HG02884 (cell line): Measurements from ENCODE around the gene CTNNA2.

Source experiments
- ATAC-seq: cut with Tn5 transposase; IDR thresholded peaks from one replicate; pipeline ENCODE4 v1.9.1; 2021; ENCODE audit warnings: mild to moderate bottlenecking, moderate library complexity; ENCODE audit not compliant: unreplicated experiment

CTNNA2 gene

DNA sequence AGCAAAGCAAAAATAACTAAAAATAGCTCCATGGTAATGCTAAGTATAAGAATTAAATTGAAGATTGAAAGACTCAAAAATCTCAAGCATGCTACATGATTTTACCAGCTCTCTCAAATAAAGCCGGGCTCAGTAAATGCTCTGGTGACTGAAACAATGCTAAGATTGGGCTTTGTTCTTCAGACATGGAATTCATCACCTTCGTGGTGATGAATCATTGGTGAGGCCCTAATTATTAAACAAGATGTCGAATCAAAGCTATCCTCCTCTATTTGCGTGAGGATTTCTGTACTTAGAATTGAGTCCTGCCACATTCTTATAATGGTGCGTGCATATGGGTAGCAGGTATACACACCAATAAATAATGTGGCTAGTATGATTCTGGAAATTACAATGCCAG, 850.5 kb downstream of the CTNNA2 start:
- no peak for ATAC-seq

DNA sequence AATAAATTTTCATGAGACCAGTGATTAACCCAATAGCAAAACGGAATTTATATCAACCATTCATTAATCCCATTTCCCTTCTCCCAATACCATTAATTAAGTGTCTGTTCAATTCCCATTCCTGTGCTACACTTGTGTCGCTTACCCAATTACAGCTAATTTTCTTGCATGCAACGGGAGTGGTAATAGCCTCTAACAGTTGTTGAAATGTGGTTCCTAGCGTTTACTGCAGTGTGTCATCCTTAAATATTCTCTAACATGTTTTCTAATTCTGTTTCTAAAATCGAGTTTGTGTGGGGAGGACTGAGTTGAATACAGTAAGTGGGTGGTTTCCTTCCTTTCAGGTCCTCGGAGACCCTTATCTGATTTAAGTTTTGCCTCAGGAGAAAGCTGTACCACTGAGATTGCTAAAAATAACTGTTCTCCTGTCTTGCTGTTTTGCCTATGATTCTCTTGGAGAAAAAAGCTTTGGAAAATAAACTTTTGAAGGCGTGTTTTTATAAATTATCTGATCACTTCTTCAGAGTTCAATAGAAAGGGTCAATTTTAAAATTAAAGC, 851.0 kb downstream of the CTNNA2 start:
- ATAC-seq: no peak

DNA sequence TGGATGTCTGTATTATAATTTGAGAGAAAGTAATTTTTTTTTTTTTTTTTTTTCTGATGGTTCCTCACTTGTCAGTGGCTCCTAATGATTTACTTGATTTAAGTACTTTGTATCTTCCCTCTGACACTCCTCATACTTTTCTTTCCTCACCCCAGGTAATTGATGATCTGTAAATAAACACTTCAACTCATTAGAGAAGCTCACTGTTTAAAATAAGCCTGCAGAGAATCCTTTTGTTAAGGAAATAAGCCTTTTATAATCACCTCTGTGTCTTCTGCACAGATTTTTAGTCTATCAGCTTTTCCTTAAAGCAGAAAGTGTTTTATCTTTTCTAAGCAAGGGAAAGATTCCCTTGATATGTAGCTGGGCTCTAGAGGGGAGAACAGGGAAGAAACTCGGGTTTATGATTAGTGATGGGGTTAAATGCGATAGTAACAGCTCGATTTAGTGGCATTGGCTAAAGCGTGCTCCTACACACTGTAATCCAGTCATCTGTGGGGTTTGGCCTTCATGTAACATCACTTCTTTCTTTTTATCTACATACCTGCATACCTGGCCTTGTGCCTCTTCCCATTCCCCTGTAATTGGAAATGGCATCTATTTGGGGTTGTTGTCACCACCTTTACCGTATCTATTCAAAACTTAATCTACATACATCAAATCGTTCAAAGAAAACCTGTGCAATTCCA, 851.8 kb downstream of the CTNNA2 start:
- ATAC-seq: no peak

DNA sequence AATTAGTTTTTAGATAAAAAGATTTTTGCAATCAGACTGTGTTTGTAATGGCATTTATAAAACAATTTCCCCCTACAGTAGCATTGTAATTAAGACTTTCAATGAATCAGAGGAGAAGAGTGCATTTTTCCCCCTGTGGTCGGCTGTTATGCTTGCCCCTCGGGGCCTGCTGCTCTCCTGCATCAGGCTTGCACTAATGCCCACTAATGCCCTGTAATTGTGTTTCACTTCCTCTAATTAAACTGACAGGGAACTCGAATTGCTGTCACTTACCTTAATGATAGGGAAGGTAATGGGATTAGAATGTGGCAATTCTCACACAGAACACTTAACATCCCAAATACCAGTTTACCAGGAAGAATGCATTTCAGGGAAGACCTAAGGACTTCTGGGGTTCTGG, 852.9 kb downstream of the CTNNA2 start:
- no peak for ATAC-seq

DNA sequence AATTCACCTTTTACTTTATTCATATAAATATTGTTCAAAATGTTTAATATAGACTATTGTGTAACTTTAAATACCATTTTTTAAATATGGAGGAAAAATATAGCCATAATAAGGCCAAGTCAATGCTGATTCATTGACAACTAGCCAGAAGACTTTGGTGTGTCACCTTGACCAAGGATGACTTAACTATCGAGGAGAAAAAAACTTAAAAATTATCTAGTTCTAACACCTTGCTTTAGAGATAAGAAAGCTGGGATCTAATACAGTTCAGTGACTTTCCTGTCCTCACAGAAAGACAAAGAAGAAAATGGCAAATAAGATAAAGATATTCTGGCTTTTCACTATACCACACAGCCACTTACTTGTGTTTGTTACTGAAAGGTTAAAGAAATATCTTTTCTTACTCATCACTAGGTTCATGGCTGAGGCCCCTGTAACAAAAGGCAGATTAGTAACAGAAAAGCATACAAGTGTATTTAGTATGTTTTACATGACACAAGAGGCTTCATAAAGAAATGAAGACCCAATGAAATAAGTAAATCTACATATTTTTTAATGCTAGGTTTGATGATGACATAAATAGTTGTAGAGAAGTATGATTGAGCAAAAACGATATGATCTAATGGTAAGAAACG, 857.6 kb downstream of the CTNNA2 start:
- no peak for ATAC-seq

DNA sequence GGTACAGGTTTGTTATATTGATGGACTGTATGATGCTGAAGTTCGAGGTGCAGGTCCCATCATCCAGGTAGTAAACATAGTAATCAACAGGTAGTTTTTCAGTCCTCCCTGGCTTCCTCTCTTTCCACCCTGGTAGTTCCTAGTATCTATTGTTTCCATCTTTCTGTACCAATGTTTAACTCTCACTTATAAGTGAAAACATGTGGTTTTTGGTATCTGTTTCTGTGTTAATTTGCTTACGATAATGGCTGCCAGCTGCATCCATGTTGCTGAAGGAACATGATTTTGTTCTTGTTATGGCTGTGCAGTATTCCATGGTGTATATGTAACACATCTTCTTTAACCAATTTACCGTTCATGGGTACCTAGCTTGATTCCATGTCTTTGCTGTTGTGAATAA, 861.3 kb downstream of the CTNNA2 start:
- ATAC-seq: no peak

DNA sequence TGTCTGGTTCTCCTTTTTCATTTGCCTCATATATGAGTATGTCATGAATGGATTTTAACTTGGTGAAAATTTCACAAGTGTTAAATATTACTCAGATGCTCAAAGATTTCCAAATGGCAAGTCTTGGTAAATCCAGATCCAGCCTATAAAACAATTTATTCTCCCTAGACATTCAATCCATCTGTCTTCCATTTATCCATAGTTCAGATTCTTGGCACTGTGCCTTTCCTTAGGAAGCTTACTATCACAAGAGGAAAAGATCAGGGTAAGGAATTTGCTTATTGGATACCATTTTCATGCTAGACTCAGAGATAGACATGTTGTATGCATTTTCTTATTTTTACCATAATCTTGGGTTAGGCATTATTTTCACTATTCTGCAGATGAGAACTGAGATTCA, 864.2 kb downstream of the CTNNA2 start:
- no peak for ATAC-seq

DNA sequence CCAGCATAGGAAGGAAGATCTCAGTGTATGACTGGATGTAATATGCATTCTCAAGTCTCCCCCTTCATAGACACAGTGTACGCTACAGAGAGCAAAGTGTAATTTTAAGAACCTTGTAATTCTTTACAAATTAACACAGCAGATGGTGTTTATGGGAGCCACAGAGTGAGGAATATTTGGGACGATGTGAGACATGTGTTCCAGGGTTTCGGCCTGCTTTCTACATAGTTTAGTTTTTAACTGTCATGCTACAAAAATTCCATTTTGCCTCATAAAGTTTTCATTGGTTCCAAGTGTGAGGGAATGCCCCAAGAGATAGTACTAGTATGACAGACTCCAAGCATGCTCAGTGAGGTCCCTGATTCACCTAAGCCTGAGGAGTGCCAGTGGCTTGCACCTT, 867.9 kb downstream of the CTNNA2 start:
- no peak for ATAC-seq

DNA sequence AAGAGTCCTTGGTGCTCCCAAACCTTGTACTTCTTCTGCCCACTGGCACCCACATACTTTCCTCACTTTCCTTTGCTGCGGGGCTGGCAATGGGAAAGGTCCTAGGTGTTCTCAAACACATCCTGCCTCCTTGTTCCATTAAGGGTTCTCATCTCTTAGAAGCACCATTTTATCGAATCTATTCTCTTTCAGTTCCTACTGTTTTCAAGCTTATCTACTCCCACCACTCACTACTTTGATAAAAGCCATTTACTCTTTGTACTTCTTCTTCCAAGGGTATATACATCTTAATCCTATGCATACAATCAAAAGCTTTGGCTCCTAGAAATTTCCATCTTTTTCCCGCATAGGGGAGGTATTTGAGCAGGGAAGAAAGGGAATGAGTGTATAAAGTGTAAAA, 868.8 kb downstream of the CTNNA2 start:
- ATAC-seq: no peak

DNA sequence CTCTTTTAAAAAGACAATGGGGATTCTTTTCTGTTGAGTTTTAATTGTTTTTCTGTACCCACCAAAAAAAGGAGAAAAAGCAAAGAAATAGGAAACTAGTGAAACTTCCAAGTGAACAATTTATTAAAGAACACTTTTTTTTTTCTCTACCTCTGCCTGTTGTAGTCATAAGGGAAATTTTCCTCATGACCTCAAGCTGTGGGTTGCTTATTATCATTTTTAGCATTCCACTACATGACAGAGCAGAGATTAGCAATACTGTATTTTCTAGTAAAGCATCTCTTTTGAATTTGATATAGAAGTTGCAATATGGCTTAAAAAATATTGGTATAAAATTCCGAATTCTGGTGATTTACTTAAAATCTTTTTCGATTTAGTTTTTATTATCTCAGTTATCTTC, 879.6 kb downstream of the CTNNA2 start:
- no peak for ATAC-seq

DNA sequence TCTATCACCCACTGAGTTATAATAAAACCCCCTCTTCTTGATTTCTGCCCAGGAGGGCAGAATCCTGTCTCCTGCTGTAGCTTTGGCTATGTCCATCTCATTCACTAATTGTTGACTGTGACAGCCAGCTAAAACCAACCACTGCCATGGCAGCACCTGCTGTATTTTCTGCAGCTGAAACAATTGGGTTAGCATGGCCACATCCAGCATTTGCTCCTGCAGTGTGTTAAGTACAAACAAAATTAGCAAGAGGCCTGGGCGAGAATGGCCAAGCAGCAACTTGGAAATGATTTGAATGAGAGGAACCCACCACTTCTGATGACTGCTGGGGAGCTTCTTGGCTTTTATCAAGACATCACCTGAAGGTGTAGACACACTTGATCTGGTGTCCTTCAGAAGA, 881.1 kb downstream of the CTNNA2 start:
- no peak for ATAC-seq

DNA sequence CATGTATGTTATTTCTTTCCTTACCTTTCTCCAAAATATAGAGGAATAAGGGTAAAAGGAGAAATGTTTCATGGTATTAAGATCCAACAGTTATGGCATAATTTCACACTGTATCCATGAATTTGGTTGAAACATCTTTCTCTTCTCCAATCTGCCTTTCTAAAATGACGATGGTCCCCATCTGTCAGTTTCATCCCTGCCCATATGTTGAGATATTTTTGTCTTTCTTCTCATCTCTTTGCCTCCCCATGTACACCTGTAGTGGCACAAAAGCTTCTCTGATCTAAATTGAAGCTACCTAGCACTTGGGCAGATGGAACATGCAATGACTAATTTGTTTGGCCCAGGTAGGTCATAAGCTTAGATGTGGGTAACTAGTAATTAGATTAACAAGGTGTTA, 882.4 kb downstream of the CTNNA2 start:
- ATAC-seq: no peak

DNA sequence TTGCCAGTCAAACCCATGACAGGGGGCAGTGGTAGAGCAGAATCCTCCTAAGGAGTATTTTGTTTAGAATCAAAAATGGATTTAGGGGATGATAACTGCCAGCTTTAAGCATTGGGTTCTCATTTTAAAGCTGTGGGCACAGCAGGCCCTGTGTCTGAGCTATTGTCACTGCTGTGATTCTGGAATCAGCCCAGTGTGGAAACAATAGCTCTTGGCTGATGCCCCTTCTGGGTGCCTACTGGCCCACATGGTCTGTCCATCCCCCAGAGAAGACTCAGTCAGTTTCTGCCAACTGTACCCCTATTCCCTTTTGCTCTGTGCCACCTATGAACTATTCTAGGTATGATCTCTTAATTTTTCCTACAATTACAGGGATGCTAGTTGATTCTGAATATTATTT, 883.4 kb downstream of the CTNNA2 start:
- no peak for ATAC-seq

DNA sequence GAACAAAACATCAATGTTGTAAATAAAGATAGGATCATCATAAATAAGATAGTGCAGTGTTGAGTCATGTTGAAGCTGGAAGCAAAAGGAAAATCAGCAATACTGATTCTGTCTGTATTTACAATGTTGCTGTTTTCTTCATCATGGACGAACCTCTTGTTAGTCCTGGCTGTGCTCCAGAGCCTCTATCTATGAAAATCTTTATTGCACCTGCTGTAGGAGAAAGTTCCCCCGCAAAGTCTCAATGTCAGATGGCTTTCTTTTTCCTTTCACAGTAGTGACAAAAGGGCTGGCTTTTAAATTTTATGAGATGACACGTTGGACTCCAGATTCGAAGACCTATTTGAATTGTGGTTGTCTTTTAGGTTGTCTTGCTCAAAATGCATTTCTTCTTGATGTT, 890.2 kb downstream of the CTNNA2 start:
- ATAC-seq: no peak

DNA sequence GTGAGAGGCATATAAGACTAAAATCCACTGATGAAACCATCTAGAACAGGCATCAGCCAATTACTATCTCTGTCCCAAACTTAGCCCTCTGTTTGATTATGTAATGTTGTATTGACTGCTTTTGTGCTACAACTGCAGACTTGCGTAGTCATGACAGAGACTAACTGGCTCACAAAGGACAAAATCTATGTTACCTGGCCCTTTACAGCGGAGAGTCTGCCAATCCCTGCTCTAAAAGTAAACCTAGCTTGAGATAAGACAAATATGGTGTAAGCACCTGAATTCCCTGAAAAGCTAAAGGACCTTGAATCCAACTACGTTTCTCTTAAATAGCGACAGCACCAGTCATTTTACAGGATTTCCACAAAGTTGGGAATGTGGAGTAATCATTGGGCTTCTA, 894.5 kb downstream of the CTNNA2 start:
- ATAC-seq: no peak

DNA sequence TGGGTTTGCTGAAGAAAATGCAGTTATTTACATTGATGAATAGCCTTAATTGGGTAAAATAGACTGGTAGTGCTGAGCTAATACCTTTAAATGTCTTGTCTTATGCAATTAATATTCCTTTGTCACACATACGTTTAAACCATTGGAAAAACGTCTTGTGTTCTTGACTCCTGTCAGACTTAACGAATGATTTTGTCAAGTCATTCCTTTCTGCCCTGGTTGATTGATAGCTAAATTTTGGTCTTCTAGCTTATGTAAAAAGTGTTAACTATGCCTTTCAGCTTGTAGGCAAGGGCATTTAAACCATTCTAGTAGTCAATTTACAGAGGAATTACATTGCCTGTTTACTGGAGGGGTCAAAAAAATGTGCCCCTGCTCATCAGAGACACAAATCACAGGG, 897.5 kb downstream of the CTNNA2 start:
- no peak for ATAC-seq

DNA sequence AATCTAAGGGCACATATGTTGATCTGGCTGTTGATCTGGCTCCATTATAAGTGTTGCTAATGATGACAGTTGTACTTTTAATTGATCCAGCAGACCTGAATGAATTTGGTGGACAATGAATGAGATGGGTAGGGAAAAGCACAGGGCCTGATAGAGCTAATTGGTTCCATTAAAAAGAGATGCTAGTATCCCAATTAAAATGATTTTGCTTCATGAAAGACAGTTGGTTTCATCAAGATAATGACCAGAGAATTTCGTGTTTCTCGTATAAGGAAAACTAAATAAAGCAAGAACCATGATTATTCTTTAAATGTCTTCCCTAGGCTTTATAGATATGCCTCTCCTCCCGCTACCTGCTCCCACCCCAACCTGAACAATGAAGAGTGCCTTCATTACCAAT, 900.3 kb downstream of the CTNNA2 start:
- no peak for ATAC-seq

DNA sequence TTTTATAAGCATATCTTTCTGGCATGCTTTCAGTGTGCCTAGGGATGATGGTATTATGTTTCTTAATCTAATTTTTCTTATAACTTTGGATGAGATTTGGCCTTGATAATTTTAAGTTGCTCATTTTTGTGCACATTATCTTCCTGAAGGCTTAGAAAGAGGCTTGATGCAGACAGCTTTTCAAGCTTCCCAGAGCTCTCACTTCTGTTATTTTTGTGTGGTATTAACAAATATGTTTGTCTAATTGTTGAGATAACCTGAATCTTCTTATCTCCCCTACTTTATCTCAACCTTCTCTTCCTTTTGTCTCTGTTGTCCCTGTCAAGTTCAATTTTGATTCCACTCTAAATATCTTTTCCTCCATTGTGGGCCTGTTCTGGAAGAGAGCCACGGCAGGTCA, 904.9 kb downstream of the CTNNA2 start:
- no peak for ATAC-seq

DNA sequence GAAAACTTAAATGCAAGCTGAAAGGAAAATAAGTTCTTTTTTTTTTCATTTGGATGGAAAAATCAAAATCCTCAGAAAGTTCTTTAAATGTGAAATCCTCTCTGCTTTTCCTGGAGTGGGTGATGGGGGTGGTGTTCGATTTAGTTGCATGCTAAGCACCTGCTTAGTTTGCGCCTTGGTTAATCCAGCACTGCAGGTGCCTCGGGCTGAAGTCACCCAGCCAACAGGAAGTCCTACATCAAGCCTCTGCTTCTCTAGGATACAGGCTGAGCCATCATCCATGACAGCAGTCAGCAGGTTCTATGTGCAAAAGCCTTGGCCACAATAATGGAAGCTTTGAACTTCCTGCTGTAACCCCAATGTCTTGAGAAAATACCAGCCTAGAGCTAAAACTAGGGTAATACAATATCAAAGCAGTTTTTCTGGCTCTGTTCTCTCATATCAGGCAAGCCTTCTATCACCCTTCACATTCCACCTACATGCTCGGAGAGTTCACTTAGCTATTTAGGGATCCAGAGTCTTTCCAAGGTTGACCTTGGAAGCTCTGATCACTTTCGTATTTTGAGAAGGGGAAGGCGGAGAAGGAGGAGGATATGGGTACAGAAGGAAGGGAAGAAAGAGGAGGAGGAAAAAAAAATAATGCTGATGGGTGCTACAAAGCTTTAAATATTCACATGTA, 907.8 kb downstream of the CTNNA2 start:
- ATAC-seq: no peak

DNA sequence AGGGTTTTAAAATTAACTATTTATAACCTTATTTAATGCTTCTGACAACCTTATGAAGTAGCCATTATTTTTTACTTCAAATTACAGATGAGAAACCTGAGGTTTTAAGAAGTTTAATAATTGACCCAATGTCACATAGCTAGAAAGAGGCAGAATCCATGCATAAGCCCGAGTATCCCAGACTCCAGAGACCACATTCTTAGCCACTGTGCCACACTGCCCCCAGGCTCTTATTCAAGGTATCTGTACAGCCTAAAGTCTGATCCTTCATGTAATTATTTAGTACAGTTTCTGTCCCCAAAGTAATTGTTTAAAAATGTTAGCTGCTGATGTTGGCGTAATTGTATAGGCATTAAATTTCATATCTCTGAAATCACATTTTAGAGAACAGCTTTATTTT, 916.4 kb downstream of the CTNNA2 start:
- ATAC-seq: no peak

DNA sequence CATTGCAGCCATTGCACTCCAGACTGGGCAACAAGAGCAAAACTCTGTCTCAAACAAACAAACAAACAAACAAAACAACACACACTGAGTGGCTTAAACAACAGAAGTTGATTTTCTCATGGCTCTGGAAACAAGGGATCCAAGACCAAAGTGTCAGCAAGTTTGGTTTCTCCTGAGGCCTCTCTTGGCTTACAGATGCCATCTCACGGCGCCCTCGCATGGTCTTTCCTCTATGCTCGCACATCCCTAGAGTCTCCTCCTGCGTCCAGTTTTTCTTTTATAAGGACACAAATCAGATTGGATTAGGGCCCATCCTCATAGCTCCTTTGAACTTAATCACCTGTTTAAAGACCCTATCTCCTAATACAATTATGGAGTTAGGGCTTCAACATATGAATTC, 925.1 kb downstream of the CTNNA2 start:
- no peak for ATAC-seq

DNA sequence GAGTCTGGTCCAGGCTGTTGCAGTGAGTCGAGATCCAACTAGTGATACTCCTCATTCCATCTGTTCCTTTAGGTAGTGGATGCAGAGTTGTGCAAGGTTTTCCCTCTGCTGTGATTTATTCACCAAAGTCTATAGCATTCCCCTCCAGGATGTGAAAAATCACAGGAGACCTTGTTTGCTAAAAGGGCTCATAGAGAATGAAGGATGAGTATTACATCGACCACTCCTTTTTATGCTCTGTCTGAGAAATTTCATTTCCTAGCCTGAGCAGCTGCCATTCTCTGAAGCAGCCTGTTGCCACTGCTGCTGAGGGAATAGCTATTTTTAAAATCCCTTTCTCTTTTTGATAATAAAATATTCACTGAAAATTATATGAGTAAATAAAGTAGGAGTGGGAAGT, 925.8 kb downstream of the CTNNA2 start:
- ATAC-seq: no peak
